Panc1 (cell line): ENCODE data around the gene TBL1Y.

Experiments
- CTCF ChIP-seq: fragments of 450-650 bp; IDR thresholded peaks from 2 replicates; pipeline ENCODE4 v1.5.1; 2017; ENCODE audit warnings: mild to moderate bottlenecking
- POLR2AphosphoS5 ChIP-seq: IDR thresholded peaks from 2 replicates; pipeline ENCODE4 v1.6.1; 2012; ENCODE audit warnings: mild to moderate bottlenecking, low read depth, low read length, moderate library complexity
- REST ChIP-seq, 2 experiments: IDR thresholded peaks; 2 replicates each; pipeline ENCODE4 v1.6.1; 2011 to 2012; ENCODE audit warnings: low read depth in 2 of 2, control low read depth in 1 of 2, low read length in 1 of 2, mild to moderate bottlenecking in 1 of 2, moderate library complexity in 1 of 2; ENCODE audit not compliant: insufficient read depth in 1 of 2
- SIN3A ChIP-seq: IDR thresholded peaks from 2 replicates; pipeline ENCODE4 v1.6.1; 2012; ENCODE audit warnings: low read depth, mild to moderate bottlenecking, low read length, moderate library complexity, borderline replicate concordance; ENCODE audit not compliant: insufficient read depth

DNA sequence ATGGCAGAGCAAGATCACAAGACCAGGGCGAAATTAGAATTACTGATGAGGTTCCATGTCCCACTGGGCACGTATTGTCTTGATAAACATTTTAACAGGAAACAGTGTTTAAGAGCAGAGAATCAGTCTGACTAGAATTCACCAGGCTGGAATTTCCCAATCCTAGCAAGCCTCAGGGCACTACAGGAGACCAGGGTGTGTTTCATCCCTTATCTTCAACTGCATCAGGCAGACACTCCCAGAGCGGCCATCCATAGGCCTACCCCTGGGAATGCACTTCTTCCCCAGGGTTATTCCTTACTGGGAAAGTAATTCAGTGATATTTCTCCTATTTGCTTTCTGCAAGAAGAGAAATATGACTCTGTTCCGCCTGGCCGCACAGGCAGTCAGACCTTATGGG, 205.4 kb downstream of the TBL1Y start:
- TF ChIP-seq CTCF: no peak
- no peak for TF ChIP-seq POLR2AphosphoS5
- no peak for TF ChIP-seq REST (IDR thresholded peaks at IDR 0.05; ENCODE audit: insufficient read depth in 1 of 2, low read depth in 2 of 2, low read length in 1 of 2)
- TF ChIP-seq SIN3A: no peak
